LNCaP clone FGC (cell line): ENCODE results near the gene NIPSNAP3A.
"Not testable (repeated sequence)": the region's sequence is repeated elsewhere in the genome, so short reads cannot be mapped to it uniquely, and the experiment has no call there.

Experiments used
- DNase-seq: peaks from one replicate; pipeline ENCODE4 v3.0.0-alpha.2; 2011; ENCODE audit warnings: low read depth
- H3K4me3 ChIP-seq: 2 replicates; pipeline ENCODE4 v1.5.1; 2011; ENCODE audit warnings: mild to moderate bottlenecking, low read depth, low read length, control low read depth
- TF ChIP-seq, protein P1 (sequence below): IDR thresholded peaks from 2 replicates; pipeline ENCODE4 v1.5.1; 2012; ENCODE audit warnings: mild to moderate bottlenecking; ENCODE audit not compliant: control insufficient read depth, insufficient read depth; ENCODE audit errors: extremely low read depth

The NIPSNAP3A gene

DNA sequence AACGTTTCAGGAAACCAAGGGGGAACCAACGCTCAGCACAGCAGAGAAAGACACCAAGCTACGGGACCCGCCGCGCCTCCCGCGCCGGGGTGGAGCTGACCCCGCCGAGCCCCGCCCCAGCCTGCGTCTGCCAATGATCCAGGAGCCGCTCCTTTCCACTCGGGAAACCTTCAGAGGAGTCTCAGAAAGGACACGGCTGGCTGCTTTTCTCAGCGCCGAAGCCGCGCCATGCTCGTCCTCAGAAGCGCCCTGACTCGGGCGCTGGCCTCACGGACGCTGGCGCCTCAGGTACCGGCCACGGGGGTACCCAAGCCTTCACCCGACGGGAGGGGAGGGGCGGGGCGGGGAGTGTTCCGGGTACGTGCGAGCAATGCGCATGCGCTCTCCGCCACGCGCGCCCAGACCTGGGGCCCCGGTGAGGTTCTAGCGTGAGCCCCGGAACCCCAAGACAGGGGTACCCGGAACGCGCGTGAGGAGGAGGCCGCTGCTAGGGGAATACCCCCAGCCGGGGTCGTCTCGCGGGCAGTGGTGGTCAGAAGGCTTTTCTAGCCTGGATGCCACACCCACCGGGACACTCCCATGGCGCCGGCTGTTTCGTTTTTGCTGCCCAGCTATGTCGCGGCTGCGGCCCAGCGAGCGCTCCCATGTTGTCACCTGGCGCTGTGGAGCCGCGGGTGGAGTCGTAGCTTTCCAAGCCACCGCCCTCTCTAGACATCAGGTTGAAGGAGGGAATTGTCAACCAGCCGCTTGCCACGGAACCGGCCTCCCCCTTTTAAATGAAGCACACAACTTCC lies at the start of gene NIPSNAP3A:
TSS of gene NIPSNAP3A (plus strand) at position 119 of the 794 bp plus-strand sequence. CDS start at position 229, 110 bp downstream.
- H3K4me3 ChIP-seq = peak within 1 kb of the TSS; percentile 79
- DNase-seq = peak; percentile 53
- TF ChIP-seq, protein P1, sequence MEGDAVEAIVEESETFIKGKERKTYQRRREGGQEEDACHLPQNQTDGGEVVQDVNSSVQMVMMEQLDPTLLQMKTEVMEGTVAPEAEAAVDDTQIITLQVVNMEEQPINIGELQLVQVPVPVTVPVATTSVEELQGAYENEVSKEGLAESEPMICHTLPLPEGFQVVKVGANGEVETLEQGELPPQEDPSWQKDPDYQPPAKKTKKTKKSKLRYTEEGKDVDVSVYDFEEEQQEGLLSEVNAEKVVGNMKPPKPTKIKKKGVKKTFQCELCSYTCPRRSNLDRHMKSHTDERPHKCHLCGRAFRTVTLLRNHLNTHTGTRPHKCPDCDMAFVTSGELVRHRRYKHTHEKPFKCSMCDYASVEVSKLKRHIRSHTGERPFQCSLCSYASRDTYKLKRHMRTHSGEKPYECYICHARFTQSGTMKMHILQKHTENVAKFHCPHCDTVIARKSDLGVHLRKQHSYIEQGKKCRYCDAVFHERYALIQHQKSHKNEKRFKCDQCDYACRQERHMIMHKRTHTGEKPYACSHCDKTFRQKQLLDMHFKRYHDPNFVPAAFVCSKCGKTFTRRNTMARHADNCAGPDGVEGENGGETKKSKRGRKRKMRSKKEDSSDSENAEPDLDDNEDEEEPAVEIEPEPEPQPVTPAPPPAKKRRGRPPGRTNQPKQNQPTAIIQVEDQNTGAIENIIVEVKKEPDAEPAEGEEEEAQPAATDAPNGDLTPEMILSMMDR = no peak

DNA sequence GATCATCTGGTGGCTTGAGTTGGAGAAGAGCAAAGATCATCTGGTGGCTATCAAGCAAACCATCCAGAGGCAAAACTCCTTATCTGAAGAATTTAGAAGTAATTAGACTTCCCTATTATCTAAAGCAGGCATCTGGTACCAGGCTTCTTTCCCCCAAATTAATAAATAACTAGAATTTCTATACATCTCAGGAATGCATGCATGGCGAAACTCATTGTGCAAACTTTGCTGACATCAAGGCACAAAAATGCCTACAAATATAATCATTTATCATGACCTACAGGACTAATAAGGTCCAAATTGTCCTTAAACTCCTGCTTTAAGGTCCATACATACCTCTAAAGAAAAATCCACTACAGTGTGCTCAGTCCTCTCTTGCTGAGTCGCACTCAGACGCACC lies 47.2 kb upstream of the NIPSNAP3A start:
- no peak for DNase-seq
- TF ChIP-seq, protein P1 = no peak
- no peak overlapping the region for H3K4me3 ChIP-seq

DNA sequence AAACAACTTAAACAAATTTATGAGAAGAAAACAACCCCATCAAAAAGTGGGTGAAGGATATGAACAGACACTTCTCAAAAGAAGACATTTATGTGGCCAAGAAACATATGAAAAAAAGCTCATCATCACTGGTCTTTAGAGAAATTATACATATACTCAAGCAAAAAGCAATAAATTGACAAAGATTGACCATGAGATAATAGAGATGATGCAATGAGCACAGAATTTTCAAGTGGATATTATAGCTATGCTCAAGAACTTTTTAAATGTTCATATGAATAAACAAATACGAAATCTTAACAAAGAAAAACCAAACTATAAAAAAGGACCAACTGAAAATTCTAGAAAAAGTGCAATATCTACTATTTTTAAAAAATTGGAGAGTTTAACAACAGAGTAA lies 38.7 kb upstream of the NIPSNAP3A start:
- not testable (repeated sequence) for H3K4me3 ChIP-seq, DNase-seq

DNA sequence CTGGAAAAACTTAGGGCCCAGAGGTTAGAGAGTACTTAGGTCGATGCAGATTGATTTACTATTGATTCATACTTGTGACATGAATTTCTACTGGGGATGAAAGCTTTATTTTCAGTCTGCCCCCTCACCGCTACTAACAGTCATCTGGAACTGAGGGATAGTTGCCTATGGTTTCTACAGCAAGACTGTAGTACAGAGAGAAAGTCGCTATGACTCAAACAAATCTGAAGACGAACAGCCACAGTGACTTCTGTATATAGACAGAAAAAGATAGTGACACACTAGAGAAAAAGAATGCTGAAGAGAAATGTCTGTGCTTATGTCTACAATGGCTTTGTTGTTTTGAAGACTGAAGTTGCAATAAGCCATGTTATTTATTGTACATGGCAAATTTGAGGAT lies 35.9 kb upstream of the NIPSNAP3A start:
- no peak overlapping the region for H3K4me3 ChIP-seq
- TF ChIP-seq, protein P1 = no peak
- no peak for DNase-seq

DNA sequence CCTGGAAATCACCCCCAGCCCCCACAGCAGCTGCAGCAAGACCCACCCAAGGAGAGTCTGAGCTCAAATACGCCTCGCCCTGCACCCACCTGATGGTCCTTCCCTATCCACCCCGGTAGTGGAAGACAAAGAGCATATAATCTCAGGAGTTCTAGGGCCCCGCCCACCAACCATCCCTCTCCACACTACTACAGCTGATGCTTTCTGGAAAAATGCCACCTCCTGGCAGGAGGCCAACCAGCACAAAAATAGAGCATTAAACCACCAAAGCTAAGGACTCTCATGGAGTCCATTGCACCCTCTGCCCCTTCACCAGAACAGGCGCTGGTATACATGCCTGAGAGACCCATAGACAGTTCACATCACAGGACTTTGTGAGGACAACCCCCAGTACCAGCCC lies 22.5 kb upstream of the NIPSNAP3A start:
- TF ChIP-seq, protein P1 = no peak
- no peak for DNase-seq

DNA sequence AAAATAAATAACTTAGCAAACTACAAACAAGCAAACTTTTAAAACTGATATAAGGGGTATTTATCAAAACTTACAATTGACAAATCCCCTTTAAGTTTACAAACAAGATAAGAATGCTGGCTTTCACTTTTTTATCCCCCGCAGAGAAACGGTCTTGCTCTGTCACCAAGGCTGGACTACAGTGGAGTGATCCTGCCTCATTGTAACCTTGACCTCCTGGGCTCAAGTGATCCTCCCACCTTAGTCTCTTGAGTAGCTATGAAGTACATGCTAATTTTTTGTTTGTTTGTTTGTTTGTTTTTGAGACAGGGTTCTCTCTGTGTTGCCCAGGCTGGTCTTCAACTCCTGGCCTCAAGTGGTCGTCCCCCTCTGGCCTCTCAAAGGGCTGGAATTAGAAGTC lies 9.0 kb upstream of the NIPSNAP3A start:
- no peak for DNase-seq
- TF ChIP-seq, protein P1 = no peak
- H3K4me3 ChIP-seq = no peak overlapping the region

More for the DNA sequence above, 22.5 kb upstream of the NIPSNAP3A start:
- H3K4me3 ChIP-seq = no peak overlapping the region

DNA sequence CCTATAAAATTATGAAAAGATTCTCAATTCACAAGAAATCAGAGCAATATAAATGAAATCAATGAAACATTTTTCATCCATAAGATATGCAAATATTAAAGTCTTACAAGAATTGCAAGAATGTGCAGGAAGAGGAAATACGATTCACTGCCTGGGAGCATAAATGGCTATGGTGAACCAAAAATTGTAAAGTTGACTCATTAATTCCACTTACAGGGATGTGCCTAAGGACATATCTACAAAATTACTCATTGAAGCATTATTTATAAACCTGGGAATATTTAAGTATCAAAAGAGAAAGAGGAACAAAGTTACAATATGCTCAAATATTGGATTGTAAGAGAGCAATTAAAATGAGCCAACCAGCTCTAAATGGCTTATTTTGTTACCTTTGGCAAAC lies 6.9 kb upstream of the NIPSNAP3A start:
- no peak overlapping the region for H3K4me3 ChIP-seq
- no peak for DNase-seq
- TF ChIP-seq, protein P1 = no peak
